ENCODE results near the gene TMEM270. TPM values are rescaled to one million over a fixed set of nuclear protein-coding genes. Genes with fewer than 3 reads are reported as not detected.

The TMEM270 gene
- polyA plus RNA-seq, 1 experiment, result not detected

DNA sequence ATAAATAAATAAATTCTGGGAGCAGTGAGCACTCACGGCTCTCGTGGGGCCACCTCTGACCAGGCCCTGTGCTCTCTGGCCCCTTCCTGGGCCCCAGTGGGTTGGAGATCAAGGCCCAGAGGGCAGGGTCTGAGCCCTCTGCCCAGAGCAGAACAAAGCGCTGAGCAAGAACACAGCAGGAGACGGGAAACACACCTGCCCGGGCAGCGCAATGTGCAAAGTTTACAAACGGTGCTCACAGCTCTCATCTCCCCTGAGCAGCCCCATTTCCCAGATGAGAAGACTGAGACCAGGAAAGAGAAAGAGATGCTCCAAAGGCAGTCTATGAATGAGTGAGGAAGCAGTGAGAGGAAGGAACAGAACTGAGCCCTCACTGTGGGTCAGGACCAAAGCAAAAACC, 21.7 kb upstream of the TMEM270 start:
- ChIA-PET CTCF (interaction anchor here (0.6 to 1.0 kb wide), 2 partner anchors 16 to 35 kb away, joined by 3 to 4 read pairs; no protein-coding TSS in a partner anchor), POLR2A (no interaction called here)
- no peaks in the 10 kb centered on the region for H3K27me3 ChIP-seq (ENCODE audit: control insufficient read depth, insufficient read depth, low read length)
- H3K36me3 ChIP-seq (ENCODE audit: control insufficient read depth, insufficient read depth, low read length), result no peaks in the 10 kb centered on the region
- TF ChIP-seq, protein P1, sequence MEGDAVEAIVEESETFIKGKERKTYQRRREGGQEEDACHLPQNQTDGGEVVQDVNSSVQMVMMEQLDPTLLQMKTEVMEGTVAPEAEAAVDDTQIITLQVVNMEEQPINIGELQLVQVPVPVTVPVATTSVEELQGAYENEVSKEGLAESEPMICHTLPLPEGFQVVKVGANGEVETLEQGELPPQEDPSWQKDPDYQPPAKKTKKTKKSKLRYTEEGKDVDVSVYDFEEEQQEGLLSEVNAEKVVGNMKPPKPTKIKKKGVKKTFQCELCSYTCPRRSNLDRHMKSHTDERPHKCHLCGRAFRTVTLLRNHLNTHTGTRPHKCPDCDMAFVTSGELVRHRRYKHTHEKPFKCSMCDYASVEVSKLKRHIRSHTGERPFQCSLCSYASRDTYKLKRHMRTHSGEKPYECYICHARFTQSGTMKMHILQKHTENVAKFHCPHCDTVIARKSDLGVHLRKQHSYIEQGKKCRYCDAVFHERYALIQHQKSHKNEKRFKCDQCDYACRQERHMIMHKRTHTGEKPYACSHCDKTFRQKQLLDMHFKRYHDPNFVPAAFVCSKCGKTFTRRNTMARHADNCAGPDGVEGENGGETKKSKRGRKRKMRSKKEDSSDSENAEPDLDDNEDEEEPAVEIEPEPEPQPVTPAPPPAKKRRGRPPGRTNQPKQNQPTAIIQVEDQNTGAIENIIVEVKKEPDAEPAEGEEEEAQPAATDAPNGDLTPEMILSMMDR (IDR thresholded peaks at IDR 0.05; ENCODE audit: insufficient read depth, low read depth, low read length), result no peak
- H3K4me3 ChIP-seq (ENCODE audit: low read depth, low read length), result no peak overlapping the region
- DNase-seq (ENCODE audit: low read depth), result no peak

- Histone ChIP-seq H3K36me3 (ENCODE audit: control insufficient read depth, insufficient read depth, low read length) (no peaks in the 10 kb centered on the region), H3K27me3 (ENCODE audit: control insufficient read depth, insufficient read depth, low read length) (no peaks in the 10 kb centered on the region), H3K4me3 (ENCODE audit: low read depth, low read length) (no peak overlapping the region)
- ChIA-PET CTCF (interaction anchor here (0.6 kb wide), 1 partner anchor 36 kb away, joined by 4 read pairs; no protein-coding TSS in a partner anchor), POLR2A (no interaction called here)
- no peak for DNase-seq (ENCODE audit: low read depth)
- TF ChIP-seq, protein P1 (IDR thresholded peaks at IDR 0.05; ENCODE audit: insufficient read depth, low read depth, low read length), result no peak
These were observed 20.9 kb upstream of the TMEM270 start for GRCh38 chr7:73839743-73840714.

DNA sequence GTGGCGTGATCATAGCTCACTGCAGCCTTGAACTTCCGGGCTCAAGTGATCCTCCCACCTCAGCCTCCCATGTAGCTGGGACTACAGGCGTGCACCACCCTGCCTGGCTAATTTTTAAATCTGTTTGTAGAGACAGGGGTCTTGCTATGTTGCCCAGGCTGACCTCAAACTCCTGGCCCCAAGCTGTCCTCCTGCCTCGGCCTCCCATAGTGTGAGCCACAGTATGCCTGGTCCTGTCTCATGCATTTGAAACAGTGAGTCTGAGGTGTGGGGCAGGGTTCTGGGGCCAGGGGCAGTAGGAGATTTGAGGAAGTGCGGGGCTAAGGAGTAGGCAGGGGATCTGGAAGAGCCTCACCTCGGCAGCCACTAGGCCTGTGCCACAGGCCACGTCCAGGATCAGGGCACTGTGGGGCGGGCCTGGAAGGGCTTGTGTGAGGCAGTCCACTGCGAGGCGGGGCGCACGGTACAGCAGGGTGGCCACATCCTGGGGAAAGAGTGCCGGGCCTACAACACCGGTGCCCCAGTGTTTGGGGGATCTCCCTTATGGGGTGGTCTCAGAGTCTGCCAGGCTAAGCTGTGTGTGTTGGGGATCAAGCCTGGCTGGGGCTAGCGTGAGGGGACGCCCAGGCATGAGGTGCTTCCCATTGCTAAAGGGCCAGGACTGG, 20.1 kb upstream of the TMEM270 start:
- CTCF ChIA-PET, result interaction anchor here (1.2 to 2.0 kb wide), 2 partner anchors 14 to 29 kb away, joined by 3 to 4 read pairs; no protein-coding TSS in a partner anchor
- Histone ChIP-seq H3K4me3 (ENCODE audit: low read depth, low read length) (no peak overlapping the region), H3K36me3 (ENCODE audit: control insufficient read depth, insufficient read depth, low read length) (no peaks in the 10 kb centered on the region), H3K27me3 (ENCODE audit: control insufficient read depth, insufficient read depth, low read length) (no peaks in the 10 kb centered on the region)
- POLR2A ChIA-PET, result no interaction called here
- TF ChIP-seq, protein P1 (IDR thresholded peaks at IDR 0.05; ENCODE audit: insufficient read depth, low read depth, low read length), result no peak
- no peak for DNase-seq (ENCODE audit: low read depth)

DNA sequence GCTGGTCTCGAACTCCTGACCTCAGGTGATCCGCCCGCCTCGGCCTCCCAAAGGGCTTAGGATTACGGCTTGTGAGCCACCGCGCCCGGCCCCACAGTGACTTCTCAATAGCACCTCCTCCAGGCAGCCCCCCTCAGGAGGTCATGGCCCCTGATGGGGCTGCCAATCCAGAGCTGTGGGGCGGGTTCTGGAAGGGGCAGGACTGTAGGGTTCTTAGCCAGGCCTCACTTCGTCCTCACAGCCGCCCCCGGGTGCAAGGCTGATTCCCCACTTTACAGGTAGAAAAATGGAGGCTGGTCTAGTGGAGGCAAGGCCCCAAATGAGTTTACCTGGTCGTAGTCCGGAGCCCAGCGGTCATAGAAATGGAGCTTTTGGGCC, 19.3 kb upstream of the TMEM270 start:
- no peak for DNase-seq (ENCODE audit: low read depth)
- H3K36me3 ChIP-seq (ENCODE audit: control insufficient read depth, insufficient read depth, low read length), result no peaks in the 10 kb centered on the region
- TF ChIP-seq, protein P1 (IDR thresholded peaks at IDR 0.05; ENCODE audit: insufficient read depth, low read depth, low read length), result no peak
- ChIA-PET CTCF (interaction anchor here (0.9 to 2.0 kb wide), 3 partner anchors 12 to 30 kb away, joined by 3 to 4 read pairs (median 3); no protein-coding TSS in a partner anchor), POLR2A (no interaction called here)
- H3K4me3 ChIP-seq (ENCODE audit: low read depth, low read length), result peak overlapping the region; percentile 74
- no peaks in the 10 kb centered on the region for H3K27me3 ChIP-seq (ENCODE audit: control insufficient read depth, insufficient read depth, low read length)

Data from BJ (cell line).